GM23248 (cell line): ENCODE measurements around the gene DIPK2A. TPM values are rescaled to one million over a fixed set of nuclear protein-coding genes. Genes with fewer than 3 reads are reported as not detected.

Source experiments
- DNase-seq: peaks from one replicate; pipeline ENCODE4 v3.0.0-alpha.2; 2015
- H2AFZ ChIP-seq: fragments of 200-600 bp; sonication (generic); 2 replicates; pipeline ENCODE4 v1.6.1; 2016; ENCODE audit warnings: antibody characterized with exemption
- H3F3A ChIP-seq: fragments of 200-600 bp; sonication (generic); 2 replicates; pipeline ENCODE4 v1.6.1; 2016; ENCODE audit warnings: mild to moderate bottlenecking, antibody characterized with exemption, mixed run types; ENCODE audit not compliant: insufficient read depth
- H3K27ac ChIP-seq: fragments of 200-600 bp; sonication (generic); 2 replicates; pipeline ENCODE4 v1.5.1; 2016; ENCODE audit warnings: mild to moderate bottlenecking
- H3K27me3 ChIP-seq: fragments of 200-600 bp; sonication (generic); replicated peaks from 2 replicates; pipeline ENCODE4 v1.6.1; 2016; ENCODE audit warnings: mild to moderate bottlenecking; ENCODE audit not compliant: insufficient read depth
- H3K36me3 ChIP-seq: fragments of 200-600 bp; sonication (generic); 2 replicates; pipeline ENCODE4 v1.6.1; 2016; ENCODE audit warnings: low read depth, mild to moderate bottlenecking
- H3K4me1 ChIP-seq: fragments of 200-600 bp; sonication (generic); 2 replicates; pipeline ENCODE4 v1.6.1; 2016; ENCODE audit warnings: mild to moderate bottlenecking; ENCODE audit not compliant: insufficient read depth
- H3K4me2 ChIP-seq: fragments of 200-600 bp; sonication (generic); one replicate; pipeline ENCODE4 v1.6.1; 2016; ENCODE audit warnings: mild to moderate bottlenecking; ENCODE audit not compliant: unreplicated experiment
- H3K4me3 ChIP-seq: fragments of 200-600 bp; sonication (generic); 2 replicates; pipeline ENCODE4 v1.5.1; 2016; ENCODE audit warnings: mild to moderate bottlenecking
- H3K79me2 ChIP-seq: fragments of 200-600 bp; sonication (generic); 2 replicates; pipeline ENCODE4 v1.6.1; 2016; ENCODE audit warnings: mild to moderate bottlenecking; ENCODE audit not compliant: insufficient read depth
- H3K9ac ChIP-seq: fragments of 200-600 bp; sonication (generic); 2 replicates; pipeline ENCODE4 v1.6.1; 2016; ENCODE audit warnings: mild to moderate bottlenecking
- H3K9me2 ChIP-seq: fragments of 200-600 bp; sonication (generic); 2 replicates; pipeline ENCODE4 v1.6.1; 2016; ENCODE audit warnings: mixed run types, mild to moderate bottlenecking, moderate library complexity; ENCODE audit not compliant: insufficient read depth
- H3K9me3 ChIP-seq: fragments of 200-600 bp; sonication (generic); one replicate; pipeline ENCODE4 v1.6.1; 2017; ENCODE audit warnings: low read depth
- H4K20me1 ChIP-seq: fragments of 200-600 bp; sonication (generic); 2 replicates; pipeline ENCODE4 v1.6.0; 2016; ENCODE audit not compliant: insufficient read depth
- EZH2 ChIP-seq: fragments of 200-600 bp; sonication (generic); IDR thresholded peaks from 2 replicates; pipeline ENCODE4 v1.6.1; 2018; ENCODE audit warnings: antibody characterized with exemption, mild to moderate bottlenecking; ENCODE audit not compliant: insufficient read depth, poor library complexity, severe bottlenecking
- EZH2phosphoT487 ChIP-seq: fragments of 200-600 bp; sonication (generic); IDR thresholded peaks from 2 replicates; pipeline ENCODE4 v1.6.1; 2018; ENCODE audit warnings: antibody characterized with exemption, moderate library complexity, mild to moderate bottlenecking, low read depth; ENCODE audit not compliant: insufficient read depth
- WGBS, 2 experiments: methylation state at CpG; one replicate each; pipeline ENCODE4 v1.1.6; 2015 to 2017; ENCODE audit warnings: low lambda C conversion rate in 2 of 2, low coverage in 1 of 2; ENCODE audit errors: missing lambda C conversion rate in 2 of 2; 5-methylcytosine and 5-hydroxymethylcytosine counted together
- in situ Hi-C: fragments of 300-500 bp; cut with MboI; formaldehyde crosslinking; loops from 2 replicates; pipeline ENCODE4 v1.15.0; 2020
- polyA plus RNA-seq: library from polyadenylated mRNA; unstranded; fragments of >200 nt; fragmentation: Nextera tagmentation; extraction: Ambion mirVana; gene quantifications from 2 replicates; pipeline ENCODE4 v1.2.1, GENCODE V29; 2016
- total RNA-seq: library from RNA; depleted of rRNA; stranded (reverse); fragments of >200 nt; shearing (Covaris generic); gene quantifications from 2 replicates; pipeline ENCODE4 v1.2.3, GENCODE V29; 2014

DIPK2A gene
- total and polyA plus RNA-seq, 2 experiments from 2014 or later = 12.3 to 17.8 TPM

- H3K9me2 ChIP-seq = no peaks in the 10 kb centered on the region
- no peak overlapping the region for H3K9ac ChIP-seq
- H3K4me2 ChIP-seq = no peak overlapping the region
- no peak overlapping the region for H3K27ac ChIP-seq
- H4K20me1 ChIP-seq = no peaks in the 10 kb centered on the region
- DNase-seq = no peak
- TF ChIP-seq EZH2phosphoT487 (no peak), EZH2 (no peak)
- no peaks in the 10 kb centered on the region for H3K27me3 ChIP-seq
- WGBS, 2 experiments = 90 to 100% methylated on average over 1 of the region's 1 CpG
- no peaks in the 10 kb centered on the region for H3K36me3 ChIP-seq
- H3K79me2 ChIP-seq = no peaks in the 10 kb centered on the region
- no peak overlapping the region for H3K4me3 ChIP-seq
- in situ Hi-C loops = no loop called here
- no peaks in the 10 kb centered on the region for H3K9me3 ChIP-seq
- H2AFZ ChIP-seq = no peak overlapping the region
- no peaks in the 10 kb centered on the region for H3K4me1 ChIP-seq
- no peaks in the 10 kb centered on the region for H3F3A ChIP-seq
These were observed 10.3 kb upstream of the DIPK2A start for GRCh38 chr3:143961342-143961741.

- Histone ChIP-seq H3K4me1 (no peaks in the 10 kb centered on the region), H3K36me3 (no peaks in the 10 kb centered on the region), H3K9me3 (no peaks in the 10 kb centered on the region), H2AFZ (no peak overlapping the region), H3K27me3 (no peaks in the 10 kb centered on the region), H3K79me2 (no peaks in the 10 kb centered on the region), H3K27ac (no peak overlapping the region), H3K4me2 (no peak overlapping the region), H3F3A (no peaks in the 10 kb centered on the region), H3K9ac (no peak overlapping the region), H3K4me3 (no peak overlapping the region), H3K9me2 (no peaks in the 10 kb centered on the region), H4K20me1 (no peaks in the 10 kb centered on the region)
- in situ Hi-C loops = no loop called here
- peak; percentile 49 for DNase-seq
- 61 to 72% methylated on average over 6 of the region's 6 CpGs for WGBS, 2 experiments
- TF ChIP-seq EZH2phosphoT487 (no peak), EZH2 (no peak)
These were observed 7.7 kb upstream of the DIPK2A start for GRCh38 chr3:143963946-143964345.

- in situ Hi-C loops = no loop called here
These were observed 757 bp upstream of the DIPK2A start for GRCh38 chr3:143970773-143971358.

GRCh38 chr3:143972155-143972504 lies 507 bp downstream of the DIPK2A start:
- Histone ChIP-seq H3K9me2 (no peaks in the 10 kb centered on the region), H3K27me3 (no peaks in the 10 kb centered on the region), H3K36me3 (no peaks in the 10 kb centered on the region), H3K4me3 (peak overlapping the region; percentile 99), H3K27ac (peak overlapping the region; percentile 84), H4K20me1 (no peaks in the 10 kb centered on the region), H3K4me2 (peak overlapping the region; percentile 98), H3K9me3 (no peaks in the 10 kb centered on the region), H3K79me2 (peaks cover 44% of the 10 kb centered on the region), H3K9ac (peak overlapping the region; percentile 88), H2AFZ (peak overlapping the region; percentile 99), H3F3A (peaks cover 12% of the 10 kb centered on the region; the same call in 1 of the 2 replicates), H3K4me1 (peaks cover 30% of the 10 kb centered on the region)
- in situ Hi-C loops = no loop called here
- TF ChIP-seq EZH2 = no peak
- TF ChIP-seq EZH2phosphoT487 = no peak
- no peak for DNase-seq
- WGBS, 2 experiments = 1 to 2% methylated on average over 11 to 33 of the region's 42 CpGs

More at GRCh38 chr3:143970773-143971358, 757 bp upstream of the DIPK2A start:
- H3K79me2 ChIP-seq = peaks cover 32% of the 10 kb centered on the region
- 1 to 2% methylated on average over 35 to 37 of the region's 37 CpGs for WGBS, 2 experiments
- no peaks in the 10 kb centered on the region for H4K20me1 ChIP-seq
- peak overlapping the region; percentile 88 for H3K9ac ChIP-seq
- H3K9me2 ChIP-seq = no peaks in the 10 kb centered on the region
- H3K36me3 ChIP-seq = no peaks in the 10 kb centered on the region
- H3K27me3 ChIP-seq = no peaks in the 10 kb centered on the region
- H3K9me3 ChIP-seq = no peaks in the 10 kb centered on the region
- H3F3A ChIP-seq = peaks cover 12% of the 10 kb centered on the region; the same call in 1 of the 2 replicates
- DNase-seq = peak; percentile 81
- peak overlapping the region; percentile 84 for H3K27ac ChIP-seq
- H3K4me1 ChIP-seq = peaks cover 24% of the 10 kb centered on the region
- H3K4me3 ChIP-seq = peak overlapping the region; percentile 99
- TF ChIP-seq EZH2 = no peak
- no peak for TF ChIP-seq EZH2phosphoT487
- H2AFZ ChIP-seq = peak overlapping the region; percentile 99
- H3K4me2 ChIP-seq = peak overlapping the region; percentile 98
